ENCODE results near the gene CARNS1. TPM values are rescaled to one million over a fixed set of nuclear protein-coding genes. Genes with fewer than 3 reads are reported as not detected.
A peak's percentile ranks its signal among the peaks of the same experiment; 100 is the strongest.

The CARNS1 gene
- total RNA-seq, 4 donors from 2014 or later: 0.09 to 0.76 (median 0.25) TPM

GRCh38 chr11:67468759-67469507 lies 53.5 kb downstream of the CARNS1 start, which contains the start of gene TMEM134:
TSS of gene TMEM134 (minus strand) at chr11:67469251. CDS start at chr11:67469192, 59 bp downstream.
- 0% methylated on average over 5 to 16 of the region's 76 CpGs for WGBS, 2 donors
- no peaks in the 10 kb centered on the region for H3K27me3 ChIP-seq
- TF ChIP-seq POLR2A (IDR thresholded peaks at IDR 0.05) (peak in 3 of 4 donors; percentile 17 to 89 (median 69)), CTCF (IDR thresholded peaks at IDR 0.05) (peak; percentile 27 to 56 (median 48))
- peak; percentile 38 for DNase-seq
- H3K9me3 ChIP-seq: no peaks in the 10 kb centered on the region
- H3K27ac ChIP-seq: peak within 1 kb of the TSS; percentile 94 to 97 (median 96)
- intact Hi-C loops (cut with DNase I): no loop called here
- H3K4me3 ChIP-seq: peak within 1 kb of the TSS; percentile 84 to 94 (median 86)
- H3K4me1 ChIP-seq: peaks cover 33 to 62% (median 37%) of the 10 kb centered on the region in 3 donors
- peaks cover 0 to 21% (median 0%) of the 10 kb centered on the region in 3 donors for H3K36me3 ChIP-seq

GRCh38 chr11:67469508-67469811 lies 54.0 kb downstream of the CARNS1 start:
- H3K9me3 ChIP-seq: no peaks in the 10 kb centered on the region
- H3K4me1 ChIP-seq: peaks cover 28 to 60% (median 31%) of the 10 kb centered on the region in 3 donors
- no peak for DNase-seq
- TF ChIP-seq CTCF (IDR thresholded peaks at IDR 0.05): peak in 1 of 6 experiments; percentile 2
- no peak for TF ChIP-seq POLR2A (IDR thresholded peaks at IDR 0.05)
- H3K27ac ChIP-seq: peak overlapping the region; percentile 94 to 97 (median 96)
- peak overlapping the region; percentile 84 to 94 (median 86) for H3K4me3 ChIP-seq
- peaks cover 0 to 21% (median 0%) of the 10 kb centered on the region in 3 donors for H3K36me3 ChIP-seq
- WGBS, 2 donors: 0 to 7% methylated on average over 6 to 7 of the region's 9 CpGs
- H3K27me3 ChIP-seq: no peaks in the 10 kb centered on the region
- intact Hi-C loops (cut with DNase I): no loop called here

- 80 to 87% methylated on average over 8 of the region's 8 CpGs for WGBS, 2 donors
- Histone ChIP-seq H3K27me3 (no peaks in the 10 kb centered on the region), H3K4me1 (peaks cover 20 to 54% (median 24%) of the 10 kb centered on the region in 3 donors), H3K36me3 (peaks cover 0 to 21% (median 0%) of the 10 kb centered on the region in 3 donors), H3K4me3 (no peak overlapping the region), H3K9me3 (no peaks in the 10 kb centered on the region), H3K27ac (no peak overlapping the region)
- no peak for TF ChIP-seq CTCF (IDR thresholded peaks at IDR 0.05)
- no peak for TF ChIP-seq POLR2A (IDR thresholded peaks at IDR 0.05)
- no peak for DNase-seq
- intact Hi-C loops (cut with DNase I): no loop called here
Observed at GRCh38 chr11:67470337-67471002, 55.0 kb downstream of the CARNS1 start.

GRCh38 chr11:67472882-67473281 lies 57.4 kb downstream of the CARNS1 start:
- intact Hi-C loops (cut with DNase I): no loop called here
- Histone ChIP-seq H3K4me3 (no peak overlapping the region), H3K9me3 (no peaks in the 10 kb centered on the region), H3K27ac (no peak overlapping the region), H3K27me3 (no peaks in the 10 kb centered on the region), H3K36me3 (no peaks in the 10 kb centered on the region), H3K4me1 (peaks cover 4 to 33% (median 13%) of the 10 kb centered on the region in 3 donors)
- no peak for DNase-seq
- TF ChIP-seq POLR2A (IDR thresholded peaks at IDR 0.05) (no peak), CTCF (IDR thresholded peaks at IDR 0.05) (no peak)
- WGBS, 2 donors: 82 to 86% methylated on average over 7 of the region's 7 CpGs

Small RNAs within 50 kb of the gene (small RNA-seq; reads per million reads assigned to genes)
- gene RNU6-1238P: 0 reads per million in 4 donors

Other genes starting within 250 kb of the CARNS1 start
- gene GRK2, start 149.2 kb upstream of the CARNS1 start, total RNA-seq: 10 to 100 TPM; 54.1 to 93.2 (median 68.5) TPM
- 10 to 100 TPM; 27.4 to 50.6 (median 41.6) TPM for gene ANKRD13D, start 126.4 kb upstream of the CARNS1 start, total RNA-seq
- gene SSH3, start 112.1 kb upstream of the CARNS1 start, total RNA-seq: 10 to 100 TPM; 51.4 to 78.4 (median 64.8) TPM
- 100 to 1,000 TPM in 1 of 4 donors, 10 to 100 TPM in 3; 62.6 to 113 (median 74.7) TPM for gene POLD4, start 62.1 kb upstream of the CARNS1 start, total RNA-seq
- gene CLCF1, start 42.1 kb upstream of the CARNS1 start, total RNA-seq: 1 to 10 TPM; 2.3 to 6.8 (median 2.7) TPM
- gene RAD9A, start 23.7 kb upstream of the CARNS1 start, total RNA-seq: 10 to 100 TPM; 10.6 to 18.3 (median 12.7) TPM
- 100 to 1,000 TPM; 146 to 202 (median 185) TPM for gene PPP1CA, start 13.8 kb upstream of the CARNS1 start, total RNA-seq
- 1 to 10 TPM; 1.7 to 7.2 (median 3.5) TPM for gene TBC1D10C, start 11.6 kb upstream of the CARNS1 start, total RNA-seq
- 100 to 1,000 TPM in 3 of 4 donors, 10 to 100 TPM in 1; 67.5 to 121 (median 113) TPM for gene RPS6KB2, start 12.8 kb downstream of the CARNS1 start, total RNA-seq
- gene PTPRCAP, start 22.0 kb downstream of the CARNS1 start, total RNA-seq: 10 to 100 TPM in 1 of 4 donors, 1 to 10 TPM in 3; 5.9 to 14.1 (median 6.8) TPM
- gene CORO1B, start 27.8 kb downstream of the CARNS1 start, total RNA-seq: 100 to 1,000 TPM in 1 of 4 donors, 10 to 100 TPM in 3; 52.2 to 122 (median 57.6) TPM
- gene GPR152, start 37.1 kb downstream of the CARNS1 start, total RNA-seq: not detected
- under 1 TPM in 1 of 4 donors, not detected in 3; 0.38 TPM for gene CABP4, start 39.7 kb downstream of the CARNS1 start, total RNA-seq
- 100 to 1,000 TPM; 109 to 205 (median 145) TPM for gene TMEM134, start 53.6 kb downstream of the CARNS1 start, total RNA-seq
- 10 to 100 TPM; 16.8 to 63.3 (median 28.3) TPM for gene AIP, start 67.3 kb downstream of the CARNS1 start, total RNA-seq
- 10 to 100 TPM; 24.5 to 35.9 (median 28.7) TPM for gene PITPNM1, start 89.7 kb downstream of the CARNS1 start, total RNA-seq
- 10 to 100 TPM; 32.0 to 55.2 (median 38.1) TPM for gene CDK2AP2, start 92.5 kb downstream of the CARNS1 start, total RNA-seq
- not detected for gene CABP2, start 107.8 kb downstream of the CARNS1 start, total RNA-seq
- gene GSTP1, start 168.1 kb downstream of the CARNS1 start, total RNA-seq: 1,000 to 10,000 TPM; 2,883 to 4,990 (median 3,239) TPM
- 100 to 1,000 TPM; 206 to 260 (median 254) TPM for gene NDUFV1, start 191.3 kb downstream of the CARNS1 start, total RNA-seq
- gene NUDT8, start 214.3 kb downstream of the CARNS1 start, total RNA-seq: 10 to 100 TPM; 37.5 to 68.0 (median 47.0) TPM
- gene TBX10, start 224.1 kb downstream of the CARNS1 start, total RNA-seq: not detected
- under 1 TPM in 1 of 4 donors, not detected in 3; 0.44 TPM for gene ACY3, start 235.1 kb downstream of the CARNS1 start, total RNA-seq

Data from esophagus squamous epithelium (tissue), 5 donors.